Rectal smooth muscle tissue (tissue), 1 donor: ENCODE data around the gene MOGAT3.

ENCODE experiments used
- H3K27ac ChIP-seq: one replicate; pipeline ENCODE4 v1.7.0; 2013; ENCODE audit warnings: low read depth, low read length, inconsistent platforms
- H3K27me3 ChIP-seq: one replicate; pipeline ENCODE4 v1.7.0; 2013; ENCODE audit warnings: low read length; ENCODE audit not compliant: control insufficient read depth, insufficient read depth
- H3K36me3 ChIP-seq: one replicate; pipeline ENCODE4 v1.7.0; 2013; ENCODE audit warnings: low read length; ENCODE audit not compliant: control insufficient read depth, insufficient read depth
- H3K4me1 ChIP-seq: one replicate; pipeline ENCODE4 v1.7.0; 2013; ENCODE audit warnings: low read length; ENCODE audit not compliant: control insufficient read depth, insufficient read depth
- H3K4me3 ChIP-seq: one replicate; pipeline ENCODE4 v1.7.0; 2013; ENCODE audit warnings: low read length
- H3K9ac ChIP-seq: one replicate; pipeline ENCODE4 v1.7.0; 2013; ENCODE audit warnings: low read length

The MOGAT3 gene

GRCh38 chr7:101189109-101189508, 11.7 kb downstream of the MOGAT3 start:
- Histone ChIP-seq H3K27ac (no peak overlapping the region), H3K4me3 (no peak overlapping the region), H3K36me3 (no peaks in the 10 kb centered on the region), H3K4me1 (no peaks in the 10 kb centered on the region), H3K27me3 (no peaks in the 10 kb centered on the region), H3K9ac (no peak overlapping the region)

- no peak overlapping the region for H3K4me3 ChIP-seq
- no peaks in the 10 kb centered on the region for H3K36me3 ChIP-seq
- no peaks in the 10 kb centered on the region for H3K27me3 ChIP-seq
- H3K9ac ChIP-seq, result no peak overlapping the region
- H3K4me1 ChIP-seq, result no peaks in the 10 kb centered on the region
- H3K27ac ChIP-seq, result no peak overlapping the region
Measured at GRCh38 chr7:101186844-101187428, 13.9 kb downstream of the MOGAT3 start.

GRCh38 chr7:101186194-101186593, 14.6 kb downstream of the MOGAT3 start:
- no peak overlapping the region for H3K27ac ChIP-seq
- no peaks in the 10 kb centered on the region for H3K27me3 ChIP-seq
- H3K4me3 ChIP-seq, result no peak overlapping the region
- no peaks in the 10 kb centered on the region for H3K36me3 ChIP-seq
- no peak overlapping the region for H3K9ac ChIP-seq
- no peaks in the 10 kb centered on the region for H3K4me1 ChIP-seq

DNA sequence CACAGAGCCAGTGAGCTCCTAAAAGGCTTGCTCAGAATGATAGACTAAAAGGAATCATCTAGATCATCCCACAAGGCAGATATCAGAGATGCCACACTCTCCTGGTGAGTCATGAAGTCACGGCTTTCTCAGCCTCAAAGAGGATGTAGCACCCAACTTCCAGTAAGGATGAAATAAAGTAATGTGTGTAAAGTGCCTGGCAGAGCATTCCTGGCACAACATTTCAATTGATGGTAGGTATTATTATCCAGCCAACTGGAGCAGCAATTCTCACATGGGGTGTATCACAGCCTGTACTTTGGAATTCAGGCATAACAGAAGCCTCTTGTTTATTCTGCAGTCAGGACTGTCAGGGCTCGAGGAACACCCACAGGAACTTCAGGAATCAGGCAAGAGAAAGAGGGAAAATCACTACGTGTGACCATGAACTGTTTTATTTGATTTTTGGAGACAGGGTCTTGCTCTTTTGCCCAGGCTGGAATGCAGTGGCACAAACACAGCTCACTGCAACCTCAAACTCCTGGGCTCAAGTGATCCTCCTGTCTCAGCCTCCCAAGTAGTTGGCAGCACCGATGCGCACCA, 15.5 kb downstream of the MOGAT3 start:
- no peaks in the 10 kb centered on the region for H3K4me1 ChIP-seq

GRCh38 chr7:101180130-101180755, 20.6 kb downstream of the MOGAT3 start, which contains the start of gene NAT16:
TSS of gene NAT16 (minus strand) at chr7:101180293. CDS start at chr7:101174807, 5,486 bp downstream.
- H3K27me3 ChIP-seq, result peaks cover 27% of the 10 kb centered on the region
- no peaks in the 10 kb centered on the region for H3K36me3 ChIP-seq
- H3K4me3 ChIP-seq, result no peak within 1 kb of the TSS
- H3K27ac ChIP-seq, result no peak within 1 kb of the TSS
- H3K4me1 ChIP-seq, result no peaks in the 10 kb centered on the region
- H3K9ac ChIP-seq, result no peak within 1 kb of the TSS

More for the DNA sequence above, 15.5 kb downstream of the MOGAT3 start:
- Histone ChIP-seq H3K4me3 (no peak overlapping the region), H3K27me3 (peaks cover 5% of the 10 kb centered on the region), H3K9ac (no peak overlapping the region), H3K27ac (no peak overlapping the region), H3K36me3 (no peaks in the 10 kb centered on the region)

DNA sequence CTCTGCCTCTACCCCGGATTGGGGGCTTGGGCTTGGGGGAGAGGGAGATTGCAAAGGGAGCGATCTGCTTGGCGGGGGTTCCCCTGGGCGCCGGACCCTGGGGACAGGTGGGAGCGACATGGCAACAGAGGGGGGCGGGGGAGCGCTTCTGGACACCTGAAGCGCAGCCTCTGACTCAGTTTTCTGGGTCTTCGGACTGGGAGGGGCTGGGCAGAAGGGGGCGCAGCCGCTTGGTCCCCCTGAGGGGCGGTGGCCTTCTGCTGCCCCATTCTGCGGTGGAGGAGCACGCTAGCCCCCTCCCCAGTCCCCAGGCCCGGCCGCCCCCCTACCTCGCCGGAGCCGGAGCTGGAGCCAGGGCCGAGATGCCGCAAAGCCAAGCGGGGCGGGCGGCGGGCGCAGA, 21.1 kb downstream of the MOGAT3 start:
- Histone ChIP-seq H3K36me3 (no peaks in the 10 kb centered on the region), H3K4me1 (no peaks in the 10 kb centered on the region), H3K4me3 (no peak overlapping the region), H3K27ac (no peak overlapping the region), H3K9ac (no peak overlapping the region), H3K27me3 (peaks cover 28% of the 10 kb centered on the region)

DNA sequence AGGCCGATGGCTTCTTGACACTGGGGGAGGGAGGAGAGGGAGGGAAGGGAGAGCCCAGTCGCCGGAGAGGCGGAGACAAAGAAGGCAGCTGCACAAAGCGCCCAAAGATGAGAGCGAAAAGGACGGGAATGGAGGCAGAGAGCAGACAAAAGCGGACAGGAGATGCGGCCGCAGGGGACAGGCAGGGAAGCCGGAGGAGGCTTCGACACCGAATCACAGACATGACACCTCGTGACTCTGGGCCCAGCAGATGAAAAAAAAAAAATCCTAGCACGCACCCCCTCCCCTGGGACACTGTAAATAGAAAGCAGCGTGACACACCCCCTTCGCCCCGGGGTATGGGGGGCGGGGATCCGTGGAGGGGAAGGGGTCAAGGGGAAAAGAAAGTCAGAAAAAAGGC, 21.7 kb downstream of the MOGAT3 start:
- Histone ChIP-seq H3K27ac (no peak overlapping the region), H3K4me3 (no peak overlapping the region), H3K4me1 (no peaks in the 10 kb centered on the region), H3K9ac (no peak overlapping the region), H3K36me3 (no peaks in the 10 kb centered on the region), H3K27me3 (peaks cover 31% of the 10 kb centered on the region)

GRCh38 chr7:101177644-101178043, 23.2 kb downstream of the MOGAT3 start:
- Histone ChIP-seq H3K36me3 (no peaks in the 10 kb centered on the region), H3K4me3 (no peak overlapping the region), H3K4me1 (peaks cover 2% of the 10 kb centered on the region), H3K9ac (no peak overlapping the region), H3K27ac (no peak overlapping the region), H3K27me3 (peaks cover 42% of the 10 kb centered on the region)

DNA sequence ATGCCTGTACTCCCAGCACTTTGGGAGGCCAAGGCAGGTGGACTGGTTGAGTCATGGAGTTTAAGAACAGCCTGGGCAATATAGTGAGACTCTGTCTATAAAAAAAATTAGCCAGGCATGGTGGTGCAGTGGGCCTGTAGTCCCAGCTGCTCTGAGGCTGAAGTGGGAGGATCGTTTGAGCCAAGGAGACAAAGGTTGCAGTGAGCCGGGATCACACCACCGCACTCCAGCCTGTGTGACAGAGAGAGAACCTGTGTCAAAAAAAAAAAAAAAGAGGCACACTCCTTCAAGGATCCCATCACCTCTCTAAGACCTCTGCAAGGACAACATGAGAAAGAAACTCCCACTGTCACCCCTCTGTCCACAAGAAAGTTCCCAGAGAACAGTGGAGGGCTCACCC, 25.2 kb downstream of the MOGAT3 start:
- no peak overlapping the region for H3K27ac ChIP-seq
- H3K4me1 ChIP-seq, result peaks cover 2% of the 10 kb centered on the region
- no peak overlapping the region for H3K9ac ChIP-seq
- no peak overlapping the region for H3K4me3 ChIP-seq
- H3K36me3 ChIP-seq, result no peaks in the 10 kb centered on the region
- H3K27me3 ChIP-seq, result peaks cover 60% of the 10 kb centered on the region

GRCh38 chr7:101174322-101174854, 26.4 kb downstream of the MOGAT3 start:
- no peak overlapping the region for H3K27ac ChIP-seq
- H3K4me3 ChIP-seq, result peak overlapping the region; percentile 3
- H3K4me1 ChIP-seq, result peaks cover 2% of the 10 kb centered on the region
- H3K36me3 ChIP-seq, result no peaks in the 10 kb centered on the region
- H3K9ac ChIP-seq, result no peak overlapping the region
- peaks cover 63% of the 10 kb centered on the region for H3K27me3 ChIP-seq

GRCh38 chr7:101173752-101174244, 27.0 kb downstream of the MOGAT3 start:
- Histone ChIP-seq H3K36me3 (no peaks in the 10 kb centered on the region), H3K27me3 (peaks cover 69% of the 10 kb centered on the region), H3K4me1 (peaks cover 2% of the 10 kb centered on the region), H3K27ac (no peak overlapping the region), H3K4me3 (no peak overlapping the region), H3K9ac (no peak overlapping the region)

- Histone ChIP-seq H3K4me1 (peaks cover 2% of the 10 kb centered on the region), H3K36me3 (no peaks in the 10 kb centered on the region), H3K27me3 (peaks cover 70% of the 10 kb centered on the region), H3K9ac (no peak overlapping the region), H3K4me3 (no peak overlapping the region), H3K27ac (no peak overlapping the region)
Measured at GRCh38 chr7:101172854-101173751, 27.7 kb downstream of the MOGAT3 start.
